Psoas muscle (tissue), 8 donors: ENCODE measurements around the gene TMEM263. TPM values are rescaled to one million over a fixed set of nuclear protein-coding genes. Genes with fewer than 3 reads are reported as not detected.

Experiments
- ATAC-seq, 4 donors: fragments of 200-7000 bp; cut with Tn5 transposase; one replicate each; pipeline ENCODE4 v1.9.1; 2020; ENCODE audit warnings: moderate library complexity in 3 of 4, mild to moderate bottlenecking in 2 of 4
- DNase-seq, 2 donors: peaks; one replicate each; pipeline ENCODE4 v3.0.0-alpha.2; 2020
- H3K27ac ChIP-seq: fragments of 200-600 bp; one replicate; pipeline ENCODE4 v1.8.0; 2022
- H3K27me3 ChIP-seq, 3 donors: fragments of 200-600 bp in 1 of 3; one replicate each; pipeline versions ENCODE4 v1.6.1 to v1.8.0; 2013 to 2022; ENCODE audit warnings: low read length in 2 of 3, mild to moderate bottlenecking in 2 of 3, moderate library complexity in 1 of 3; ENCODE audit not compliant: insufficient read depth in 3 of 3
- H3K36me3 ChIP-seq, 2 donors: fragments of 200-600 bp in 1 of 2; one replicate each; pipeline versions ENCODE4 v1.6.1 to v1.8.0; 2013 to 2022; ENCODE audit warnings: low read depth in 1 of 2, mild to moderate bottlenecking in 1 of 2, moderate library complexity in 1 of 2; ENCODE audit not compliant: insufficient read depth in 1 of 2
- H3K4me1 ChIP-seq: fragments of 200-600 bp; one replicate; pipeline ENCODE4 v1.8.0; 2022
- H3K4me3 ChIP-seq: fragments of 200-600 bp; one replicate; pipeline ENCODE4 v1.8.0; 2022; ENCODE audit warnings: mild to moderate bottlenecking
- H3K9me3 ChIP-seq: fragments of 200-600 bp; one replicate; pipeline ENCODE4 v1.8.0; 2022
- WGBS, 3 donors: extraction: QIAGEN DNeasy Blood & Tissue Kit; methylation state at CpG; one replicate each; pipeline versions ENCODE4 v1.1.6 to v1.1.7; 2013; 5-methylcytosine and 5-hydroxymethylcytosine counted together
- intact Hi-C, 2 donors: fragments of 100-400 bp; cut with DNase I; formaldehyde crosslinking; loops; one replicate each; pipeline versions ENCODE4 v1.11.0 to v1.14.2; 2022
- polyA plus RNA-seq, 3 donors: library from polyadenylated mRNA; stranded (reverse); fragments of 200-250 nt; gene quantifications; one replicate each; pipeline ENCODE4 v1.2.3, GENCODE V29; 2013
- total RNA-seq, 4 donors: library from RNA; stranded (reverse); fragmentation: NEBNext Ultra II Directional in 2 of 4; extraction: Animal tissue kit (Norgen Biotek cat#: 25700) in 2 of 4; gene quantifications; one replicate each; pipeline versions ENCODE4 v1.2.1 to v1.2.4, GENCODE V29; 2021 to 2023
- TF ChIP-seq, protein P1 (sequence below): fragments of 200-600 bp; IDR thresholded peaks from one replicate; pipeline ENCODE4 v1.8.0; 2022; ENCODE audit warnings: antibody characterized with exemption
- donor health status: healthy with polysubstance abuse.
- donor health status: DM: no; HTN: no; CAD: no; lungs with moderate emphysema.
- donor health status: Bipolar disorder and iron deficiency.
- donor health status: healthy.
- donor health status: DM: yes; HTN: yes; CAD: no.
- donor health status: DM: no; HTN: no; CAD: no.
- donor health status: DM: no; HTN: no; CAD: no.
- donor health status: DM: yes; HTN: yes; CAD: no.

TMEM263 gene
- total and polyA plus RNA-seq, 7 donors, result 9.5 to 20.8 (median 15.5) TPM

DNA sequence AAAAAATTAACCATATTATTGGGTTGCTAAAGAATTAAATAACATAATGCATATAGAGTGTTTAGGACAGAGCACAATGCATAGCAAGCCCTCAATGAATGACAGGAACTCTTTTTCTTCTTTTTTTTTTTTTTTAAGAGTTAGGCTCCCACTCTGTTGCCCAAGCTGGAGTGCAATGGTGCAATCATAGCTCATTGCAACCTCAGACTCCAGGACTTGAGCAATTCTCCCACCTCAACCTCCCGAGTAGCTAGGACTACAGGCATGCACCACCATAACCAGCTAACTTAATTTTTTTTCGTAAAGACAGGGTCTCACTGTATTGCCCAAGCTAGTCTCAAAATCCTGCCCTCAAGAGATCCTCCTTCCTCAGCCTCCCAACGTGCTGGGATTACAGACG lies 51.7 kb downstream of the TMEM263 start:
- DNase-seq, result no peak

GRCh38 chr12:107011519-107011918 lies 55.8 kb downstream of the TMEM263 start:
- WGBS, 3 donors, result 96% methylated on average over 2 of the region's 2 CpGs
- TF ChIP-seq, protein P1, sequence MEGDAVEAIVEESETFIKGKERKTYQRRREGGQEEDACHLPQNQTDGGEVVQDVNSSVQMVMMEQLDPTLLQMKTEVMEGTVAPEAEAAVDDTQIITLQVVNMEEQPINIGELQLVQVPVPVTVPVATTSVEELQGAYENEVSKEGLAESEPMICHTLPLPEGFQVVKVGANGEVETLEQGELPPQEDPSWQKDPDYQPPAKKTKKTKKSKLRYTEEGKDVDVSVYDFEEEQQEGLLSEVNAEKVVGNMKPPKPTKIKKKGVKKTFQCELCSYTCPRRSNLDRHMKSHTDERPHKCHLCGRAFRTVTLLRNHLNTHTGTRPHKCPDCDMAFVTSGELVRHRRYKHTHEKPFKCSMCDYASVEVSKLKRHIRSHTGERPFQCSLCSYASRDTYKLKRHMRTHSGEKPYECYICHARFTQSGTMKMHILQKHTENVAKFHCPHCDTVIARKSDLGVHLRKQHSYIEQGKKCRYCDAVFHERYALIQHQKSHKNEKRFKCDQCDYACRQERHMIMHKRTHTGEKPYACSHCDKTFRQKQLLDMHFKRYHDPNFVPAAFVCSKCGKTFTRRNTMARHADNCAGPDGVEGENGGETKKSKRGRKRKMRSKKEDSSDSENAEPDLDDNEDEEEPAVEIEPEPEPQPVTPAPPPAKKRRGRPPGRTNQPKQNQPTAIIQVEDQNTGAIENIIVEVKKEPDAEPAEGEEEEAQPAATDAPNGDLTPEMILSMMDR, result no peak
- H3K36me3 ChIP-seq, result no peaks in the 10 kb centered on the region
- no peak for DNase-seq
- ATAC-seq, result no peak
- no peak overlapping the region for H3K27ac ChIP-seq
- H3K27me3 ChIP-seq, result no peaks in the 10 kb centered on the region
- H3K4me3 ChIP-seq, result no peak overlapping the region
- intact Hi-C loops, result no loop called here
- no peaks in the 10 kb centered on the region for H3K4me1 ChIP-seq
- H3K9me3 ChIP-seq, result no peaks in the 10 kb centered on the region

More for the DNA sequence above, 51.7 kb downstream of the TMEM263 start:
- Histone ChIP-seq H3K4me1 (no peaks in the 10 kb centered on the region), H3K4me3 (no peak overlapping the region), H3K27ac (no peak overlapping the region), H3K27me3 (no peaks in the 10 kb centered on the region), H3K36me3 (no peaks in the 10 kb centered on the region), H3K9me3 (no peaks in the 10 kb centered on the region)
- intact Hi-C loops, result no loop called here
- TF ChIP-seq, protein P1, result no peak
- WGBS, 3 donors, result 97 to 100% (median 98%) methylated on average over 4 of the region's 4 CpGs
- ATAC-seq, result no peak

DNA sequence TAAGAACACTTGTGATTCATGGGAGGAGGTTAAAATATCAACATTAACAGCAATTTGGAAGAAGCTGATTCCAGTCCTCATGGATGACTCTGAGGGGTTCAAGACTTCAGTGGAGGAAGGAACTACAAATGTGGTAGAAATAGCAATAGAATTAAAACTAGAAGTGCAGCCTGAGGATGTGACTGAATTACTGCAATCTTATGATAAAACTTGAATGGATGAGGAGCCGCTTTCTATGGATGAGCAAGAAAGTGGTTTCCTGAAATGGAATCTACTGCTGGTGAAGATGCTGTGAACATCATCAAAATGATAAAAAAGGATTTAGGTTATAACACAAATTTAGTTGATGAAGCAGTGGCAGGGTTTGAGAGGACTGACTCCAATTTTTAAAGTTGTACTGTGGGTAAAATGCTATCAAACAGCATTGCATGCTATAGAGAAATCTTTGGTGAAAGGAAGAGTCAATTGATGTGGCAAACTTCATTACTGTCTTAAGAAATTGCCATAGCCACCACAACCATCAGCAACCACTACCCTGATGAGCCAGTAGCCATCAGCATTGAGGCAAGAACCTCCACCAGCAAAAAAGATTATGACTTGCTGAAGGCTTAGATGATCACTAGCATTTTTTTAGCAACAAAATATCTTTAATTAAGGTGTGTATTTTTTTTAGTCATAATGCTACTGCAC lies 57.2 kb downstream of the TMEM263 start:
- no peak overlapping the region for H3K27ac ChIP-seq
- WGBS, 3 donors, result 97 to 99% (median 97%) methylated on average over 1 of the region's 1 CpG
- H3K27me3 ChIP-seq, result no peaks in the 10 kb centered on the region
- TF ChIP-seq, protein P1, result no peak
- DNase-seq, result no peak
- H3K36me3 ChIP-seq, result no peaks in the 10 kb centered on the region
- intact Hi-C loops, result no loop called here
- no peak for ATAC-seq
- no peaks in the 10 kb centered on the region for H3K9me3 ChIP-seq
- H3K4me1 ChIP-seq, result no peaks in the 10 kb centered on the region
- no peak overlapping the region for H3K4me3 ChIP-seq

GRCh38 chr12:107014055-107014454 lies 58.3 kb downstream of the TMEM263 start:
- Histone ChIP-seq H3K9me3 (no peaks in the 10 kb centered on the region), H3K4me1 (no peaks in the 10 kb centered on the region), H3K36me3 (no peaks in the 10 kb centered on the region), H3K27me3 (no peaks in the 10 kb centered on the region), H3K4me3 (no peak overlapping the region), H3K27ac (no peak overlapping the region)
- intact Hi-C loops, result no loop called here
- TF ChIP-seq, protein P1, result peak; percentile 22
- WGBS, 3 donors, result 75 to 77% (median 76%) methylated on average over 3 of the region's 3 CpGs
- ATAC-seq, result peak; percentile 62 to 95 (median 81)
- no peak for DNase-seq

GRCh38 chr12:107017042-107017441 lies 61.3 kb downstream of the TMEM263 start:
- 83 to 88% (median 84%) methylated on average over 4 of the region's 4 CpGs for WGBS, 3 donors
- ATAC-seq (no peak), DNase-seq (no peak)
- no peak overlapping the region for H3K4me3 ChIP-seq
- TF ChIP-seq, protein P1, result no peak
- no peaks in the 10 kb centered on the region for H3K36me3 ChIP-seq
- no peaks in the 10 kb centered on the region for H3K27me3 ChIP-seq
- intact Hi-C loops, result no loop called here
- H3K9me3 ChIP-seq, result no peaks in the 10 kb centered on the region
- no peak overlapping the region for H3K27ac ChIP-seq
- H3K4me1 ChIP-seq, result no peaks in the 10 kb centered on the region
